ENCODE data around the gene FCER1G. TPM values are rescaled to one million over a fixed set of nuclear protein-coding genes. Genes with fewer than 3 reads are reported as not detected.

FCER1G gene
- total RNA-seq (10 to 100 TPM in 4 of 7 donors, 1 to 10 TPM in 3; 7.1 to 38.0 (median 19.3) TPM), polyA plus RNA-seq (100 to 1,000 TPM in 1 of 2 donors, 10 to 100 TPM in 1; 38.3 to 270 TPM)
- long read RNA-seq, donor 1, transcript FCER1G-201 (5 exons, 591 nt) = major isoform, 6 of 6 reads
- long read RNA-seq, donor 1, partial matches to known transcripts = 0 of 6 reads
- long read RNA-seq, donor 1, other reads (novel, unspliced or antisense) = 0 of 6 reads
- long read RNA-seq, donor 2, partial matches to known transcripts = 0 of 3 reads
- long read RNA-seq, donor 2, other reads (novel, unspliced or antisense) = 0 of 3 reads
- long read RNA-seq, donor 3, transcript FCER1G-201 (5 exons, 591 nt) = major isoform, 14 of 16 reads
- long read RNA-seq, donor 3, partial matches to known transcripts = 0 of 16 reads
- long read RNA-seq, donor 3, other reads (novel, unspliced or antisense) = 0 of 16 reads

- H3K27me3 ChIP-seq = no peaks in the 10 kb centered on the region
- intact Hi-C loops (cut with DNase I) = no loop called here
- no peaks in the 10 kb centered on the region for H3K4me1 ChIP-seq (ENCODE audit: insufficient read depth)
- no peaks in the 10 kb centered on the region for H3K9me3 ChIP-seq
- TF ChIP-seq EP300 (IDR thresholded peaks at IDR 0.05) (no peak), CTCF (IDR thresholded peaks at IDR 0.05) (no peak), POLR2A (IDR thresholded peaks at IDR 0.05) (no peak)
- no peak within 1 kb of the TSS for H3K4me3 ChIP-seq
- no peaks in the 10 kb centered on the region for H3K36me3 ChIP-seq
- WGBS, 3 donors = 81 to 84% (median 83%) methylated on average over 10 of the region's 10 CpGs
- DNase-seq = no peak
- no peak within 1 kb of the TSS for H3K27ac ChIP-seq
Measured at GRCh38 chr1:161215076-161215475, at the start of gene FCER1G. Gene FCER1G, plus strand, starts transcription at chr1:161215295. Its CDS starts 27 bp downstream, at chr1:161215322.

GRCh38 chr1:161165742-161166668 lies 49.1 kb upstream of the FCER1G start, which contains the start of gene PPOX:
Gene PPOX, plus strand, starts transcription at chr1:161166426. Its CDS starts 422 bp downstream, at chr1:161166848.
- Histone ChIP-seq H3K9me3 (no peaks in the 10 kb centered on the region), H3K4me3 (peak within 1 kb of the TSS; percentile 93), H3K27ac (peak within 1 kb of the TSS; percentile 73 to 79), H3K36me3 (no peaks in the 10 kb centered on the region), H3K4me1 (ENCODE audit: insufficient read depth) (peaks cover 4% of the 10 kb centered on the region), H3K27me3 (no peaks in the 10 kb centered on the region)
- TF ChIP-seq EP300 (IDR thresholded peaks at IDR 0.05) (no peak), POLR2A (IDR thresholded peaks at IDR 0.05) (peak; percentile 76), CTCF (IDR thresholded peaks at IDR 0.05) (peak; percentile 30 to 36 (median 36))
- peak; percentile 91 to 96 (median 93) for DNase-seq
- intact Hi-C loops (cut with DNase I) = no loop called here
- WGBS, 3 donors = 0 to 1% (median 0%) methylated on average over 47 to 54 of the region's 54 CpGs

GRCh38 chr1:161166669-161167548 lies 48.2 kb upstream of the FCER1G start:
- intact Hi-C loops (cut with DNase I) = no loop called here
- DNase-seq = peak in 1 of 5 donors; percentile 55

More at GRCh38 chr1:161166669-161167548, 48.2 kb upstream of the FCER1G start:
- WGBS, 3 donors = 5 to 7% (median 5%) methylated on average over 33 of the region's 33 CpGs
- peak overlapping the region; percentile 73 to 79 for H3K27ac ChIP-seq
- TF ChIP-seq EP300 (IDR thresholded peaks at IDR 0.05) = no peak
- TF ChIP-seq POLR2A (IDR thresholded peaks at IDR 0.05) = no peak
- no peak for TF ChIP-seq CTCF (IDR thresholded peaks at IDR 0.05)
- peaks cover 4% of the 10 kb centered on the region for H3K4me1 ChIP-seq (ENCODE audit: insufficient read depth)
- peak overlapping the region; percentile 93 for H3K4me3 ChIP-seq
- H3K36me3 ChIP-seq = no peaks in the 10 kb centered on the region
- H3K9me3 ChIP-seq = no peaks in the 10 kb centered on the region
- H3K27me3 ChIP-seq = no peaks in the 10 kb centered on the region
